Measurements from ENCODE around the gene ITK. TPM values are rescaled to one million over a fixed set of nuclear protein-coding genes. Genes with fewer than 3 reads are reported as not detected.

The ITK gene
- total and polyA plus RNA-seq, 2 of the 8 experiments (the other 6 are each of a cell fraction or from before 2014, with no cell fraction given): 0.05 TPM; not detected in 1

GRCh38 chr5:157178966-157179365 lies 1.7 kb upstream of the ITK start:
- Histone ChIP-seq H2BK20ac (ENCODE audit: low read length) (no peak overlapping the region), H4K20me1 (replicated peaks in 1 of 2; ENCODE audit: control insufficient read depth in 1 of 2, insufficient read depth in 2 of 2, low read length in 2 of 2) (no peaks in the 10 kb centered on the region), H3K79me2 (ENCODE audit: control insufficient read depth in 1 of 2, insufficient read depth in 2 of 2, low read length in 2 of 2) (no peaks in the 10 kb centered on the region), H3K4me2 (ENCODE audit: insufficient read depth in 1 of 2, low read depth in 2 of 2, low read length in 2 of 2) (no peak overlapping the region), H3K18ac (ENCODE audit: extremely low read depth, low read length) (no peak overlapping the region), H3K27me3 (replicated peaks in 1 of 4; ENCODE audit: control insufficient read depth in 3 of 4, extremely low read depth in 1 of 4, insufficient read depth in 3 of 4, low read length in 3 of 4) (no peaks in the 10 kb centered on the region), H3K36me3 (ENCODE audit: control insufficient read depth in 2 of 4, insufficient read depth in 4 of 4, low read length in 3 of 4) (no peaks in the 10 kb centered on the region), H3K14ac (ENCODE audit: insufficient read length) (no peak overlapping the region), H2AK5ac (ENCODE audit: low read depth, low read length) (no peak overlapping the region), H3K27ac (ENCODE audit: low read depth, low read length) (no peak overlapping the region), H3K9ac (replicated peaks in 1 of 4; ENCODE audit: extremely low read depth in 1 of 4, low read depth in 3 of 4, low read length in 3 of 4) (no peak overlapping the region), H3K4me3 (ENCODE audit: extremely low read depth in 1 of 4, insufficient read depth in 2 of 4, low read depth in 3 of 4, low read length in 4 of 4) (no peak overlapping the region), H4K91ac (replicated peaks; ENCODE audit: insufficient read length, low read length) (no peak overlapping the region), H3K23me2 (ENCODE audit: low read depth, low read length) (no peaks in the 10 kb centered on the region), H4K8ac (ENCODE audit: extremely low read depth, insufficient read depth, low read length) (no peak overlapping the region), H2BK12ac (ENCODE audit: low read depth, low read length) (no peak overlapping the region), H4K5ac (ENCODE audit: insufficient read length, low read depth, low read length) (no peak overlapping the region), H2BK5ac (ENCODE audit: low read depth, low read length) (no peak overlapping the region), H3K4ac (replicated peaks; ENCODE audit: insufficient read length, low read depth, low read length) (no peak overlapping the region), H3K56ac (replicated peaks; ENCODE audit: insufficient read length, low read depth, low read length) (no peak overlapping the region), H3K79me1 (ENCODE audit: low read depth, low read length) (no peaks in the 10 kb centered on the region), H3K23ac (ENCODE audit: insufficient read length) (no peak overlapping the region), H3K9me3 (ENCODE audit: insufficient read depth in 2 of 2, low read depth in 1 of 2, low read length in 1 of 2) (no peaks in the 10 kb centered on the region), H2BK120ac (replicated peaks; ENCODE audit: low read depth, low read length) (no peak overlapping the region), H2AFZ (ENCODE audit: low read length) (no peak overlapping the region), H3K4me1 (replicated peaks in 1 of 4; ENCODE audit: control insufficient read depth in 3 of 4, insufficient read depth in 4 of 4, low read length in 3 of 4) (no peaks in the 10 kb centered on the region), H2BK15ac (ENCODE audit: low read length) (no peak overlapping the region)
- DNase-seq (ENCODE audit: low read depth in 1 of 2, low spot score in 2 of 2) (no peak), FAIRE-seq (no peak)
- ChIA-PET CTCF (ENCODE audit: partially characterized antibody) (no interaction called here), POLR2A (ENCODE audit: partially characterized antibody) (no interaction called here)
- 88% methylated on average over 3 of the region's 3 CpGs; no CpG with 5 or more reads in 1 of the 2 experiments for WGBS, 2 experiments (ENCODE audit: extremely low coverage in 1 of 2, insufficient coverage in 1 of 2, insufficient read length in 1 of 2, insufficient replicate concordance in 2 of 2, low coverage in 1 of 2, low lambda C conversion rate in 2 of 2, missing lambda C conversion rate in 1 of 2)
- TF ChIP-seq EGR1 (IDR thresholded peaks at IDR 0.05; ENCODE audit: borderline replicate concordance, low read depth, low read length) (no peak), POLR2A (IDR thresholded peaks at IDR 0.05; ENCODE audit: control extremely low read depth in 1 of 2, low read depth in 2 of 2, low read length in 2 of 2) (no peak), RAD21 (IDR thresholded peaks at IDR 0.05 in 1 of 2, conservative IDR thresholded peaks at IDR 0.05 in 1 of 2; ENCODE audit: low read depth in 2 of 2, low read length in 2 of 2) (no peak), RXRA (IDR thresholded peaks at IDR 0.05; ENCODE audit: insufficient read depth, low read depth, low read length) (no peak), CBX5 (IDR thresholded peaks at IDR 0.05; ENCODE audit: low read depth, low read length) (no peak), FOSL1 (IDR thresholded peaks at IDR 0.05; ENCODE audit: insufficient read depth, low read depth, low read length) (no peak), EP300 (IDR thresholded peaks at IDR 0.05; ENCODE audit: borderline replicate concordance in 1 of 2, low read depth in 2 of 2, low read length in 2 of 2) (no peak), GABPA (IDR thresholded peaks at IDR 0.05; ENCODE audit: borderline replicate concordance, insufficient read depth, low read length) (no peak), SIX5 (IDR thresholded peaks at IDR 0.05; ENCODE audit: low read depth, low read length) (no peak), E2F6 (IDR thresholded peaks at IDR 0.05) (no peak), CREB1 (IDR thresholded peaks at IDR 0.05) (no peak), TBP (IDR thresholded peaks at IDR 0.05; ENCODE audit: low read depth, low read length) (no peak), CHD1 (IDR thresholded peaks at IDR 0.05; ENCODE audit: low read depth, low read length) (no peak)

Measured in H1 (cell line).